NB4 (cell line): ENCODE measurements around the gene SCAPER.
"Not testable (repeated sequence)": the region's sequence is repeated elsewhere in the genome, so short reads cannot be mapped to it uniquely, and the experiment has no call there.

Source experiments
- DNase-seq: peaks from one replicate; pipeline ENCODE4 v3.0.0; 2010; ENCODE audit warnings: low read depth
- H3K4me3 ChIP-seq: one replicate; pipeline ENCODE4 v1.5.1; 2011; ENCODE audit warnings: mild to moderate bottlenecking, low read depth, low read length, moderate library complexity
- CTCF ChIP-seq: IDR thresholded peaks from one replicate; pipeline ENCODE4 v1.5.1; 2012; ENCODE audit warnings: low read depth, low read length
- MAX ChIP-seq: IDR thresholded peaks from 2 replicates; pipeline ENCODE4 v1.6.1; 2011; ENCODE audit warnings: low read depth, low read length
- MYC ChIP-seq: IDR thresholded peaks from 2 replicates; pipeline ENCODE4 v1.6.1; 2011; ENCODE audit warnings: low read depth, low read length
- POLR2A ChIP-seq: IDR thresholded peaks from 2 replicates; pipeline ENCODE4 v1.6.1; 2011; ENCODE audit warnings: mild to moderate bottlenecking; ENCODE audit not compliant: insufficient read length; ENCODE audit errors: extremely low read depth

Gene SCAPER

GRCh38 chr15:76901965-76902364 is 3.2 kb downstream of the SCAPER start:
- no peak overlapping the region for H3K4me3 ChIP-seq
- no peak for DNase-seq
- TF ChIP-seq POLR2A (no peak), MYC (no peak), MAX (no peak), CTCF (no peak)

GRCh38 chr15:76899931-76900310 is 5.2 kb downstream of the SCAPER start:
- not testable (repeated sequence) for DNase-seq

GRCh38 chr15:76899176-76899930 is 5.8 kb downstream of the SCAPER start:
- H3K4me3 ChIP-seq, DNase-seq: not testable (repeated sequence)

More at GRCh38 chr15:76899931-76900310, 5.2 kb downstream of the SCAPER start:
- H3K4me3 ChIP-seq, result not testable (repeated sequence)

GRCh38 chr15:76898102-76898501 is 7.0 kb downstream of the SCAPER start:
- DNase-seq, result no peak
- no peak overlapping the region for H3K4me3 ChIP-seq
- TF ChIP-seq MAX (no peak), POLR2A (no peak), MYC (no peak), CTCF (no peak)

GRCh38 chr15:76894174-76894573 is 11.0 kb downstream of the SCAPER start:
- TF ChIP-seq MYC, result no peak
- no peak for TF ChIP-seq MAX
- TF ChIP-seq CTCF, result no peak
- no peak for TF ChIP-seq POLR2A
- no peak overlapping the region for H3K4me3 ChIP-seq
- DNase-seq, result no peak

- H3K4me3 ChIP-seq, DNase-seq: not testable (repeated sequence)
Measured at GRCh38 chr15:76892836-76893235, 12.3 kb downstream of the SCAPER start.

GRCh38 chr15:76887280-76888141 is 17.6 kb downstream of the SCAPER start:
- not testable (repeated sequence) for H3K4me3 ChIP-seq, DNase-seq

- no peak for DNase-seq
- TF ChIP-seq MAX, result no peak
- no peak for TF ChIP-seq MYC
- TF ChIP-seq CTCF, result no peak
- TF ChIP-seq POLR2A, result no peak
- H3K4me3 ChIP-seq, result no peak overlapping the region
Measured at GRCh38 chr15:76885212-76885611, 19.9 kb downstream of the SCAPER start.
